Left forelimb (tissue), 1 donor: ENCODE results near the gene SCFD2.
"Not testable (repeated sequence)": the region's sequence is repeated elsewhere in the genome, so short reads cannot be mapped to it uniquely, and the experiment has no call there.

Experiments
- DNase-seq: peaks from one replicate; pipeline ENCODE4 v3.0.0-alpha.2; 2018; ENCODE audit warnings: low spot score

Gene SCFD2

DNA sequence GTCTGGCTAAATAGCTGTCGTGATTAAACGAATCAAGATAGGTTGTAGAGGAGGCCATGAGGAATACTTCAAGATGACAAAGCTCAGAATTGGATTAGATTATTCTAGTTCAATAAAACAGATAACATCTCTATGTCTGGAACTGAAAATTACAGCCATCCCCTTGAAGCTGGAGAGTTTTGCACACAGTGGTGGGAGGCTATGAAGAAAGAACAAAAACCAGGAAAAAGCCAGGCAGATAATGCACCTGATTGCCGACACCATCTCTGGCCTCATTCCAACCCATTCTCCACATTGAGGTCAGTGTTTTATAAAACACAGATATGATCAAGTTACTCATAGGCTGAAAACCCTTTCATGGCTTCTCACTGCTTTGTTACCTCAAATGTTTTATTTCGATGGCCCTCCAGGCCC is 315.5 kb downstream of the SCFD2 start:
- no peak for DNase-seq

- DNase-seq = no peak
These were observed 316.3 kb downstream of the SCFD2 start for GRCh38 chr4:53049528-53049927.

- no peak for DNase-seq
These were observed 321.3 kb downstream of the SCFD2 start for GRCh38 chr4:53044651-53044960.

GRCh38 chr4:53043891-53044650 is 321.8 kb downstream of the SCFD2 start:
- no peak for DNase-seq

DNA sequence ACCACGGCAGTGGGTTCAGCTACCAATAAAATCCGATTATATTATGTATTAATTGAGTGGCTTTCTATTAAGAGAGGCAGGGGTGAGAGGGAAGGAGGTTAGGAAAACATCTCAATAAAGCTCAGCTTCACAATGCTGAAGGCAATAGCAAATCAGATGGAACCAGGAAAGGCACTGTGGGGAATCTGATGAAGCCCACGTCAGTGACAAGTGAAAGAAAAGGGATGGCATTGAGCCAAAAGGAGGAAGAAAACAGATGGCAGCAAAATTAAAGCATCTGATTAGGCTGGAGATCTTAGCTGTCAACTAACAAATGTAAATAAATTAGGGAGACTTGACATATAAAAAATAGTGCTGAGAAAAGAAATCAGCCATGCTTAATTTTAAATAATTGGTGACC is 322.8 kb downstream of the SCFD2 start:
- no peak for DNase-seq

DNA sequence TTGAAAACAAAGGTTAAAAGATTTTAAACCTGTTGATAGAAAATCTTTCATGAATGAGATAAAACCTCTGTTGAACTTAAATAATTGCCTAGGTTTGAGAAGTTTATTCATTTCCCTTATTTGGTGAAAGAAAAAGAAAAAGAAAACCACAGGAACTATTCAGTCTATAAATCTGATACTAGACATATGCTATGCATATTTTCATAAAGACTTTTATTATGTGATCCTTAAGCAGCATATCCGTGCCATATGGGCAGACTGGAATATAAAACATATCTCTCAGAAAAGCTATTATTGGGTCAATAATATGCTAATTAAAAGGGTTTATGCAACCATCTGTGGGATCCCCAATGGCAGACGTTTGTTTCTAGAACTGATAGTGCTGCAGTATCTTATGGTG is 325.0 kb downstream of the SCFD2 start:
- DNase-seq = no peak

DNA sequence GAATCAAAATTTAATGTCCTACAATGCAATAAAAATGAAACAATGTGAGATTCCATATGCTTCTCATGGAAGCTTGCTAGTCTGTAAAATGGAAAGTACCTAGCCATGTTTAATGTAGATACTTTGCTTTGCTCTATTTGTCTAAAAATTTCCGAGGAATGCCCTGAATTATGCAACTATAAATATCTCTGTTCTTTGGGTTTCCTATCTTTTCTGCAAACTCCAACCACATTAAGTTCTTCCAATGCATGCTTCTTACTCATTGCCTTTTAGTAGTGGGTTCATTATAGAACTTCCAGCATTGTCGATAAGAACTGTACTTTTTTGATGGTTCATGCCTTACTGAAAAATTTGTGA is 325.4 kb downstream of the SCFD2 start:
- DNase-seq = no peak

GRCh38 chr4:53039741-53040458 is 326.0 kb downstream of the SCFD2 start:
- no peak for DNase-seq

DNA sequence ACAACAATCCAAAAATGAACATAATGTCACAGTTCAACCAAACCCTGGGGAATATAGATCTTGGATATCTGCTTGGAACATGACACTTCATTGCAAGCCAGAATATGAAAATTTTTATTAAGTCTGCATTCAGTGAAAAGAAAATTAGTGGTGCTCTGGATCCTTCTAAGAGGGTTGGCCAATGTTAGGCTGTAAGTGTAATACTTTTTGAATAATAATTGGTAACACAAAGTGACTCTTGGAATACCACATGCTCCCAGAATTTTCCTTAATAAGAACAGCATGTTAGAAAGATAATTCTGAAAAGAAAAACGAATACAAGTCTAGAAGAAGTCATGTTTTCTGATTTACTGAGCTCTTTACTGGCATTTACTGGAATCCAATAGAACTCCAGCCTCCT is 328.0 kb downstream of the SCFD2 start:
- DNase-seq = no peak

DNA sequence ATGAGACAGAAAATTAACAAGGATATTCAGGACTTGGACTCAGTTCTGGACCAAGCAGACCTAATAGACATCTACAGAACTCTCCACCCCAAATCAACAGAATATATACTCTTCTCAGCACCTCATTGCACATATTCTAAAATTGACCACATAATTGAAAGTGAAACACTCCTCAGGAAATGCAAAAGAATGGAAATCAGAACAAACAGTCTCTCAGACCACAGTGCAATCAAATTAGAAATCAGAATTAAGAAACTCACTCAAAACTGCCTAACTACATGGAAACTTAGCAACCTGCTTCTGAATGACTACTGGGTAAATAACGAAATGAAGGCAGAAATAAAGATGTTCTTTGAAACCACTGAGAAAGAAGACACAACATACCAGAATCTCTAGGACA is 333.0 kb downstream of the SCFD2 start:
- not testable (repeated sequence) for DNase-seq

DNA sequence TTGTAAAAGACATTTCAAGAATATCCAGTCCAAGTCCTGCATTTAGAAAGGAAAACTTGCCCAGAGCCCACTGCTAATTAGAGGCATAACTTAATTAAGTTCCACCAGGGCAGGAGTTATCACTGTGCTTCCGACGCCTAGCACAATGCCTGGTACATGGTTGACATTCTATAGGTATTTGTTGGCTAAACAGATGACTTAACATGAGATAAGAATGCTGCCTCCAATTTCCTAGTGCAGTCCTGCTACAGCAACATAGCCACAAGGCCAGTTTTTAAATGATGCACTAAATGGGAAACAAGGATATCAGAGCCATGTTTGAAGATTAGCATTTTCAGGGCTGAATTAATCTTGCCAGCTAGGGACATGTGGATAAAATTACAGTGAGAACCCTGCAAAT is 339.6 kb downstream of the SCFD2 start:
- DNase-seq = no peak

GRCh38 chr4:53023677-53024299 is 342.1 kb downstream of the SCFD2 start:
- no peak for DNase-seq

GRCh38 chr4:53022513-53023100 is 343.3 kb downstream of the SCFD2 start:
- no peak for DNase-seq

GRCh38 chr4:53021754-53022512 is 343.9 kb downstream of the SCFD2 start:
- DNase-seq = no peak

- no peak for DNase-seq
These were observed 346.1 kb downstream of the SCFD2 start for GRCh38 chr4:53019485-53020382.

- DNase-seq = no peak
These were observed 347.4 kb downstream of the SCFD2 start for GRCh38 chr4:53018471-53018870.

DNA sequence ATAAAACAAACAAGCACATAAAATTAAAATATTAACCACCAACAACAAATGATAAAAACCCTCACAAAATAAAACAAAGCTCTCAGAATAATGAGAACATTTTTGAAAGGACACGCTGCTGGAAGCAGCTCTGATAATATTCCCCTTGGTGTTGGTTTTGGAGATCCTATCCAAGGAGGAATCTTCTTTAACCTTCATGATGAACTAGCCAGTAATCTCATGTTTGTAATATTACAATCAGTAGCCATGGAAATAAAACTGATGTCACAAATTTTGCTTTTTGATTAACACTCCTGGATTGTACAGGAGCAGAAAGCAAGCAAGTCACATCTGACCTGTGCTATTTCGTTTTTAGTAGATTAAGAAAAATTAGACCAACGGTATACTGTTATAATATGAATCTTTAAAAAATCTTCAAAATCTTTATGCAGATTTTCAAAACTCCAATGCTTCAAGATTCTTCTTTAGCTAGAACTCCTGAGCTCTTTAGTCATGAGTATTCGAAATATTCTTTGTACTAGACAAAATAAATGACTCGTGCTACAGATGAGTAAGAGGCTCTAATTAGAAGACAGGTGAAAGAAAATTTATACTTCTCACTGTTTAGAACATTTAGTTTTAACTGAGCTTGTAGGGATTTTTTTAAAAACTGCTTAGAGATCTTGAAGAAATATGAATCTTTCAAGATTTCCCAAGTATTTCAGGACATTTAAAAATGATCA is 349.6 kb downstream of the SCFD2 start:
- no peak for DNase-seq

- DNase-seq = no peak
These were observed 350.2 kb downstream of the SCFD2 start for GRCh38 chr4:53015681-53016080.

DNA sequence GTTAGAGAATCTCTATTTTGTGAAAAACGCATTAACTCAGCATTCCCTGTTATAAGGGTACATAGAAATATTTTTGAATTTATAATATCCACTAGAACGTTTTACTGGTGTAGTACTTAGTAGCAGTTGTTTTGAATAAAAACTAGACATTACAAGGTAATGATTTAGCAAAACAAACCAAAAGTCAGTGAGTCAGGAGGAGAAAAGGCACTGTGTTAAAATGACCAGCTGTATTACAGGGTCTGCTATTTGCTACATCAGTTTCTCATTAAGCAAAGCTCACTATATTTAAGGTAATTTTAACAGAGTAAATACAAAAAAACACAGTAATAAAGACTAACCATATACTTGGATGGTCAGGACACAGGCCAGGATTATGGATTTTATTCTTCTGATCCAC is 351.0 kb downstream of the SCFD2 start:
- DNase-seq = no peak
